ENCODE data around the gene MYO1D.

- no peak for TF ChIP-seq ZNF671 (CRISPR knock-in tag; IDR thresholded peaks at IDR 0.05)
- TF ChIP-seq NR3C1 (CRISPR knock-in tag; conservative IDR thresholded peaks at IDR 0.05; ENCODE audit: low read depth) = no peak
- no peak for TF ChIP-seq CTCF (IDR thresholded peaks at IDR 0.05)
- TF ChIP-seq, protein P1, sequence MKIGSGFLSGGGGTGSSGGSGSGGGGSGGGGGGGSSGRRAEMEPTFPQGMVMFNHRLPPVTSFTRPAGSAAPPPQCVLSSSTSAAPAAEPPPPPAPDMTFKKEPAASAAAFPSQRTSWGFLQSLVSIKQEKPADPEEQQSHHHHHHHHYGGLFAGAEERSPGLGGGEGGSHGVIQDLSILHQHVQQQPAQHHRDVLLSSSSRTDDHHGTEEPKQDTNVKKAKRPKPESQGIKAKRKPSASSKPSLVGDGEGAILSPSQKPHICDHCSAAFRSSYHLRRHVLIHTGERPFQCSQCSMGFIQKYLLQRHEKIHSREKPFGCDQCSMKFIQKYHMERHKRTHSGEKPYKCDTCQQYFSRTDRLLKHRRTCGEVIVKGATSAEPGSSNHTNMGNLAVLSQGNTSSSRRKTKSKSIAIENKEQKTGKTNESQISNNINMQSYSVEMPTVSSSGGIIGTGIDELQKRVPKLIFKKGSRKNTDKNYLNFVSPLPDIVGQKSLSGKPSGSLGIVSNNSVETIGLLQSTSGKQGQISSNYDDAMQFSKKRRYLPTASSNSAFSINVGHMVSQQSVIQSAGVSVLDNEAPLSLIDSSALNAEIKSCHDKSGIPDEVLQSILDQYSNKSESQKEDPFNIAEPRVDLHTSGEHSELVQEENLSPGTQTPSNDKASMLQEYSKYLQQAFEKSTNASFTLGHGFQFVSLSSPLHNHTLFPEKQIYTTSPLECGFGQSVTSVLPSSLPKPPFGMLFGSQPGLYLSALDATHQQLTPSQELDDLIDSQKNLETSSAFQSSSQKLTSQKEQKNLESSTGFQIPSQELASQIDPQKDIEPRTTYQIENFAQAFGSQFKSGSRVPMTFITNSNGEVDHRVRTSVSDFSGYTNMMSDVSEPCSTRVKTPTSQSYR (CRISPR knock-in tag; IDR thresholded peaks at IDR 0.05) = no peak
- no peak for TF ChIP-seq NFYB (CRISPR knock-in tag; conservative IDR thresholded peaks at IDR 0.05; ENCODE audit: low read depth)
- TF ChIP-seq, protein P2, sequence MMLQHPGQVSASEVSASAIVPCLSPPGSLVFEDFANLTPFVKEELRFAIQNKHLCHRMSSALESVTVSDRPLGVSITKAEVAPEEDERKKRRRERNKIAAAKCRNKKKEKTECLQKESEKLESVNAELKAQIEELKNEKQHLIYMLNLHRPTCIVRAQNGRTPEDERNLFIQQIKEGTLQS (CRISPR knock-in tag; conservative IDR thresholded peaks at IDR 0.05) = no peak
- TF ChIP-seq HMGXB4 (CRISPR knock-in tag; IDR thresholded peaks at IDR 0.05) = no peak
- no peak for TF ChIP-seq CBFB (CRISPR knock-in tag; IDR thresholded peaks at IDR 0.05; ENCODE audit: low read depth)
- no peak for TF ChIP-seq STAT6 (CRISPR knock-in tag; conservative IDR thresholded peaks at IDR 0.05; ENCODE audit: low read depth)
- no peak for TF ChIP-seq ZSCAN18 (CRISPR knock-in tag; IDR thresholded peaks at IDR 0.05)
- TF ChIP-seq MAX (CRISPR knock-in tag; IDR thresholded peaks at IDR 0.05) = no peak
- no peak for TF ChIP-seq ZBTB43 (CRISPR knock-in tag; IDR thresholded peaks at IDR 0.05)
- TF ChIP-seq E2F5 (CRISPR knock-in tag; IDR thresholded peaks at IDR 0.05) = no peak
- TF ChIP-seq ZNF416 (CRISPR knock-in tag; IDR thresholded peaks at IDR 0.05) = no peak
Observed at GRCh38 chr17:32757963-32758362, 119.0 kb downstream of the MYO1D start.
